Vagina (tissue), 2 donors: ENCODE measurements around the gene LGMN. TPM values are rescaled to one million over a fixed set of nuclear protein-coding genes. Genes with fewer than 3 reads are reported as not detected.

Experiments used
- DNase-seq, 2 donors: peaks; one replicate each; pipeline ENCODE4 v3.0.0-alpha.2; 2017; ENCODE audit errors: extremely low spot score in 2 of 2
- H3K27ac ChIP-seq: fragments of 200-600 bp; sonication (generic); one replicate; pipeline ENCODE4 v1.5.1; 2019
- H3K27me3 ChIP-seq: fragments of 200-600 bp; sonication (generic); one replicate; pipeline ENCODE4 v1.5.1; 2019
- H3K36me3 ChIP-seq, 2 donors: fragments of 200-600 bp; sonication (generic); one replicate each; pipeline ENCODE4 v1.5.1; 2017 to 2019
- H3K4me1 ChIP-seq: fragments of 200-600 bp; sonication (generic); one replicate; pipeline ENCODE4 v1.5.1; 2019
- H3K4me3 ChIP-seq, 2 donors: fragments of 200-600 bp; sonication (generic); 1 replicate in 1 of 2; 2 replicates in 1 of 2; pipeline ENCODE4 v1.5.1; 2016 to 2019
- H3K9me3 ChIP-seq: fragments of 200-600 bp; sonication (generic); one replicate; pipeline ENCODE4 v1.5.1; 2019
- CTCF ChIP-seq, 3 experiments: fragments of 450-650 bp in 2 of 3; fragments of 200-600 bp in 1 of 3; sonication (generic) in 1 of 3; IDR thresholded peaks; one replicate each; pipeline ENCODE4 v1.5.1; 2017 to 2019; ENCODE audit warnings: antibody characterized with exemption in 3 of 3, mild to moderate bottlenecking in 2 of 3, moderate library complexity in 2 of 3
- POLR2A ChIP-seq, 2 donors: fragments of 450-650 bp; IDR thresholded peaks; one replicate each; pipeline ENCODE4 v1.6.1; 2017; ENCODE audit warnings: antibody characterized with exemption in 2 of 2, mild to moderate bottlenecking in 2 of 2, moderate library complexity in 2 of 2
- POLR2AphosphoS5 ChIP-seq, 2 donors: sonication (generic); formaldehyde crosslinking; IDR thresholded peaks; one replicate each; pipeline ENCODE4 v1.9.0; 2017; ENCODE audit warnings: antibody characterized with exemption in 2 of 2, mild to moderate bottlenecking in 2 of 2, low read depth in 1 of 2; ENCODE audit not compliant: insufficient read depth in 1 of 2
- intact Hi-C: fragments of 100-400 bp; cut with DNase I; formaldehyde crosslinking; loops from one replicate; pipeline ENCODE4 v1.15.1; 2023
- total RNA-seq: library from RNA; depleted of rRNA; stranded (reverse); fragments of >200 nt; gene quantifications from one replicate; pipeline ENCODE4 v1.2.3, GENCODE V29; 2016

The LGMN gene
- total RNA-seq, 1 donor from 2014 or later: 61.6 TPM

GRCh38 chr14:92792885-92793284 is 44.5 kb upstream of the LGMN start:
- TF ChIP-seq POLR2AphosphoS5 (IDR thresholded peaks at IDR 0.05; ENCODE audit: insufficient read depth in 1 of 2, low read depth in 1 of 2): no peak
- no peak for TF ChIP-seq CTCF (IDR thresholded peaks at IDR 0.05)
- TF ChIP-seq POLR2A (IDR thresholded peaks at IDR 0.05): no peak
- Histone ChIP-seq H3K36me3 (peaks cover 0 to 6% of the 10 kb centered on the region in 2 donors), H3K4me3 (peak overlapping the region in 1 of 2 donors; percentile 92), H3K27ac (peak overlapping the region; percentile 67), H3K9me3 (no peaks in the 10 kb centered on the region), H3K4me1 (peaks cover 26% of the 10 kb centered on the region), H3K27me3 (no peaks in the 10 kb centered on the region)
- DNase-seq: no peak
- intact Hi-C loops: loop anchor here (5.0 kb wide), 1 partner anchor 46 kb away; the partner anchor contains the start of gene LGMN

- H3K36me3 ChIP-seq: no peaks in the 10 kb centered on the region
- no peak for DNase-seq
- peaks cover 10% of the 10 kb centered on the region for H3K4me1 ChIP-seq
- no peaks in the 10 kb centered on the region for H3K9me3 ChIP-seq
- no peaks in the 10 kb centered on the region for H3K27me3 ChIP-seq
- no peak overlapping the region for H3K27ac ChIP-seq
- TF ChIP-seq POLR2A (IDR thresholded peaks at IDR 0.05): no peak
- TF ChIP-seq POLR2AphosphoS5 (IDR thresholded peaks at IDR 0.05; ENCODE audit: insufficient read depth in 1 of 2, low read depth in 1 of 2): no peak
- TF ChIP-seq CTCF (IDR thresholded peaks at IDR 0.05): no peak
- no peak overlapping the region for H3K4me3 ChIP-seq
- intact Hi-C loops: loop anchor here (5.0 to 10.0 kb wide), 3 partner anchors 42 to 105 kb away; partner anchors contain the start of gene LGMN
Observed at GRCh38 chr14:92789457-92790089, 41.1 kb upstream of the LGMN start.

GRCh38 chr14:92787554-92787953 is 39.1 kb upstream of the LGMN start:
- intact Hi-C loops: loop anchor here (10.0 kb wide), 2 partner anchors 73 to 103 kb away; no protein-coding TSS in a partner anchor
- Histone ChIP-seq H3K27ac (no peak overlapping the region), H3K4me1 (no peaks in the 10 kb centered on the region), H3K36me3 (no peaks in the 10 kb centered on the region), H3K9me3 (no peaks in the 10 kb centered on the region), H3K4me3 (no peak overlapping the region), H3K27me3 (no peaks in the 10 kb centered on the region)
- DNase-seq: no peak
- no peak for TF ChIP-seq POLR2AphosphoS5 (IDR thresholded peaks at IDR 0.05; ENCODE audit: insufficient read depth in 1 of 2, low read depth in 1 of 2)
- TF ChIP-seq POLR2A (IDR thresholded peaks at IDR 0.05): no peak
- TF ChIP-seq CTCF (IDR thresholded peaks at IDR 0.05): no peak

- Histone ChIP-seq H3K4me1 (no peaks in the 10 kb centered on the region), H3K9me3 (no peaks in the 10 kb centered on the region), H3K4me3 (no peak overlapping the region), H3K36me3 (no peaks in the 10 kb centered on the region), H3K27ac (peak overlapping the region; percentile 38), H3K27me3 (no peaks in the 10 kb centered on the region)
- intact Hi-C loops: loop anchor here (10.0 kb wide), 2 partner anchors 72 to 102 kb away; no protein-coding TSS in a partner anchor
- no peak for DNase-seq
- TF ChIP-seq POLR2A (IDR thresholded peaks at IDR 0.05) (no peak), POLR2AphosphoS5 (IDR thresholded peaks at IDR 0.05; ENCODE audit: insufficient read depth in 1 of 2, low read depth in 1 of 2) (no peak), CTCF (IDR thresholded peaks at IDR 0.05) (no peak)
Observed at GRCh38 chr14:92786427-92786756, 38.0 kb upstream of the LGMN start.
